WI38 (cell line): Measurements from ENCODE around the gene TMC1.
"Not testable (repeated sequence)": the region's sequence is repeated elsewhere in the genome, so short reads cannot be mapped to it uniquely, and the experiment has no call there.

ENCODE experiments used
- H3K4me3 ChIP-seq: 2 replicates; pipeline ENCODE4 v1.5.1; 2011; ENCODE audit warnings: low read depth, mild to moderate bottlenecking, control low read depth, low read length
- CTCF ChIP-seq: IDR thresholded peaks from 2 replicates; pipeline ENCODE4 v1.5.1; 2012; ENCODE audit warnings: low read depth, mild to moderate bottlenecking, control low read depth, low read length

The TMC1 gene

GRCh38 chr9:72827950-72828731, 306.7 kb downstream of the TMC1 start:
- H3K4me3 ChIP-seq: no peak overlapping the region
- no peak for TF ChIP-seq CTCF

GRCh38 chr9:72834994-72835393, 313.6 kb downstream of the TMC1 start:
- TF ChIP-seq CTCF: no peak
- H3K4me3 ChIP-seq: no peak overlapping the region

GRCh38 chr9:72836790-72837189, 315.4 kb downstream of the TMC1 start:
- H3K4me3 ChIP-seq: no peak overlapping the region
- TF ChIP-seq CTCF: no peak

- TF ChIP-seq CTCF: no peak
- H3K4me3 ChIP-seq: no peak overlapping the region
Measured at GRCh38 chr9:72839085-72839484, 317.7 kb downstream of the TMC1 start.

GRCh38 chr9:72843520-72844439, 322.4 kb downstream of the TMC1 start:
- H3K4me3 ChIP-seq: no peak overlapping the region
- TF ChIP-seq CTCF: no peak

GRCh38 chr9:72844440-72844768, 323.0 kb downstream of the TMC1 start:
- H3K4me3 ChIP-seq: no peak overlapping the region
- TF ChIP-seq CTCF: no peak

GRCh38 chr9:72845052-72845451, 323.6 kb downstream of the TMC1 start:
- not testable (repeated sequence) for H3K4me3 ChIP-seq

GRCh38 chr9:72850209-72850608, 328.8 kb downstream of the TMC1 start:
- H3K4me3 ChIP-seq: not testable (repeated sequence)
